ENCODE results near the gene RAN.

GRCh38 chr12:130847112-130847511 lies 24.8 kb upstream of the RAN start:
- TF ChIP-seq EZH2 (IDR thresholded peaks at IDR 0.05; ENCODE audit: borderline replicate concordance, insufficient read depth, low read length, poor library complexity, severe bottlenecking) (no peak), CTCF (IDR thresholded peaks at IDR 0.05; ENCODE audit: poor library complexity, severe bottlenecking) (no peak), EP300 (conservative IDR thresholded peaks at IDR 0.05; ENCODE audit: poor library complexity, severe bottlenecking) (no peak), RAD21 (conservative IDR thresholded peaks at IDR 0.05) (no peak), REST (IDR thresholded peaks at IDR 0.05; ENCODE audit: borderline replicate concordance) (no peak), POLR2AphosphoS5 (IDR thresholded peaks at IDR 0.05) (no peak), MXI1 (conservative IDR thresholded peaks at IDR 0.05; ENCODE audit: poor library complexity, severe bottlenecking) (no peak)
